Measurements from ENCODE around the gene TYMP. TPM values are rescaled to one million over a fixed set of nuclear protein-coding genes. Genes with fewer than 3 reads are reported as not detected.

The TYMP gene
- total and polyA plus RNA-seq, 10 of the 15 experiments (the other 5 are each of a cell fraction or from before 2014, with no cell fraction given), result 0.42 to 57.8 (median 24.6) TPM

DNA sequence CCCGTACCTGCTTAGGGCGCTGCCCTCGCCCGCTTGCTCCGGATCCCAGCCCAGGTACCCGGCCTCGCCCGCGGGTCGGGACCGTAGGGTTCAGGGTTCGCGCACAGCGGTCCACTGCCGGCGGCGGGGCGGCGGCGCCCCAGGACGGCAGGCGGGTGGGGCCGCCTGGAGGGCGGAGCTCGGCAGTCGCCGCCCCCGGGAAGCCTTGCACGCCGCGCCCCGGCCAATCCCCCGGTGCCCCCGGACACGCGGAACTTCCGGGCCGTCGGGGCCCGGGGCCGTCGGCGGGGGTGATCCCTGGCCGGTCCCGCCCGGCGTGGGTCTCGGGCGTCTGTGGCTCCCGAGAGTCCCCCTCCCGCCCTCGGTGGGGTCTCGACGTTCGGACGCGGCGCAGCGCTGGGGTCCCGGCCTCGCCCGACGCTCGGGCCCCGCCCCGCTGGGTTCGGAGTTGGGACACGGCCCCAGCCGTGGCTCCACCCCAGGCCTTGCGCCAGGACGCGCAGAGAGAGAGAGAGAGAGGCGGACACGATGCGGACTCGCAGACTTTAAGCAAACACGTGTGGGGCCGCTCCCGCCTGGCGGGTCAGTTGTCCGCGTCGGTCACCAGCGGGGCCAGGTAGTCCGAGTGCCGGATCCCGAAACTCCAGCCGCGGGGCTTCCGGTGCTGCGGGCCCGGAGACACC lies at the start of gene TYMP (continued):
- TF ChIP-seq E2F4 (IDR thresholded peaks at IDR 0.05; ENCODE audit: low read depth, low read length) (no peak), SIN3A (IDR thresholded peaks at IDR 0.05; ENCODE audit: low read depth, low read length) (0 out of 2 replicates have a peak, but pooled peaks have one; percentile 5), ZNF24 (IDR thresholded peaks at IDR 0.05) (no peak), SMAD5 (IDR thresholded peaks at IDR 0.05; ENCODE audit: low read depth) (no peak; the same call in 1 of the 2 replicates), SREBF2 (IDR thresholded peaks at IDR 0.05; ENCODE audit: low read length) (no peak), HSF1 (IDR thresholded peaks at IDR 0.05; ENCODE audit: low read depth, low read length) (no peak), NR2C2 (IDR thresholded peaks at IDR 0.05; ENCODE audit: borderline replicate concordance, control insufficient read depth, insufficient read length, low read depth) (no peak), BHLHE40 (IDR thresholded peaks at IDR 0.05; ENCODE audit: borderline replicate concordance in 1 of 2, low read depth in 2 of 2, low read length in 1 of 2) (peak; percentile 4 to 72; a peak in 3 of 4 replicates), CREM (IDR thresholded peaks at IDR 0.05; ENCODE audit: low read depth) (peak; percentile 4), HCFC1 (IDR thresholded peaks at IDR 0.05; ENCODE audit: low read length) (peak; percentile 29; the same call in 1 of the 2 replicates), NFIC (IDR thresholded peaks at IDR 0.05; ENCODE audit: low read depth, low read length) (no peak), ZBTB11 (CRISPR knock-in tag; IDR thresholded peaks at IDR 0.05) (no peak)
- TF ChIP-seq, protein P1, sequence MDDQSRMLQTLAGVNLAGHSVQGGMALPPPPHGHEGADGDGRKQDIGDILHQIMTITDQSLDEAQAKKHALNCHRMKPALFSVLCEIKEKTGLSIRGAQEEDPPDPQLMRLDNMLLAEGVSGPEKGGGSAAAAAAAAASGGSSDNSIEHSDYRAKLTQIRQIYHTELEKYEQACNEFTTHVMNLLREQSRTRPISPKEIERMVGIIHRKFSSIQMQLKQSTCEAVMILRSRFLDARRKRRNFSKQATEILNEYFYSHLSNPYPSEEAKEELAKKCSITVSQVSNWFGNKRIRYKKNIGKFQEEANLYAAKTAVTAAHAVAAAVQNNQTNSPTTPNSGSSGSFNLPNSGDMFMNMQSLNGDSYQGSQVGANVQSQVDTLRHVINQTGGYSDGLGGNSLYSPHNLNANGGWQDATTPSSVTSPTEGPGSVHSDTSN (IDR thresholded peaks at IDR 0.05; ENCODE audit: insufficient replicate concordance, low read depth, low read length), result no peak
- TF ChIP-seq, protein P2, sequence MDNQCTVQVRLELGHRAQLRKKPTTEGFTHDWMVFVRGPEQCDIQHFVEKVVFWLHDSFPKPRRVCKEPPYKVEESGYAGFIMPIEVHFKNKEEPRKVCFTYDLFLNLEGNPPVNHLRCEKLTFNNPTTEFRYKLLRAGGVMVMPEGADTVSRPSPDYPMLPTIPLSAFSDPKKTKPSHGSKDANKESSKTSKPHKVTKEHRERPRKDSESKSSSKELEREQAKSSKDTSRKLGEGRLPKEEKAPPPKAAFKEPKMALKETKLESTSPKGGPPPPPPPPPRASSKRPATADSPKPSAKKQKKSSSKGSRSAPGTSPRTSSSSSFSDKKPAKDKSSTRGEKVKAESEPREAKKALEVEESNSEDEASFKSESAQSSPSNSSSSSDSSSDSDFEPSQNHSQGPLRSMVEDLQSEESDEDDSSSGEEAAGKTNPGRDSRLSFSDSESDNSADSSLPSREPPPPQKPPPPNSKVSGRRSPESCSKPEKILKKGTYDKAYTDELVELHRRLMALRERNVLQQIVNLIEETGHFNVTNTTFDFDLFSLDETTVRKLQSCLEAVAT (IDR thresholded peaks at IDR 0.05), result no peak
